T-cell (primary cell): ENCODE results near the gene BSCL2. TPM values are rescaled to one million over a fixed set of nuclear protein-coding genes. Genes with fewer than 3 reads are reported as not detected.
A peak's percentile ranks its signal among the peaks of the same experiment; 100 is the strongest.

Source experiments
- ATAC-seq, 4 experiments: fragments of 200-7000 bp in 3 of 4; fragments of 150-1000 bp in 1 of 4; cut with Tn5 transposase; replicated peaks in 1 of 4; 1 replicate in 3 of 4; 2 replicates in 1 of 4; pipeline ENCODE4 v1.10.0; 2021; ENCODE audit warnings: moderate library complexity in 3 of 4, mild to moderate bottlenecking in 2 of 4, moderate number of reproducible peaks in 1 of 4
- CTCF ChIA-PET, 2 donors: fragments of 300-600 bp; sonication (Branson Sonifier 250); formaldehyde crosslinking; loops; one replicate each; lab custom pipeline; 2022; ENCODE audit warnings: antibody characterized with exemption in 2 of 2; lab: Charles Lee
- POLR2A ChIA-PET, 2 donors: fragments of 300-600 bp; sonication (Branson Sonifier 250); formaldehyde crosslinking; loops; one replicate each; lab custom pipeline; 2022; ENCODE audit warnings: antibody characterized with exemption in 2 of 2; lab: Charles Lee
- DNase-seq, 35 experiments: peaks; one replicate each; pipeline versions ENCODE4 v3.0.0 to v3.0.0-alpha.2; 2013 to 2023
- H3K27ac ChIP-seq: one replicate; pipeline ENCODE4 v1.5.1; 2013; ENCODE audit warnings: low read length
- H3K27me3 ChIP-seq, 2 experiments: replicated peaks in 1 of 2; 1 replicate in 1 of 2; 2 replicates in 1 of 2; pipeline versions ENCODE4 v1.6.1 to v1.7.0; 2013; ENCODE audit warnings: low read length in 1 of 2, mixed read lengths in 1 of 2; ENCODE audit not compliant: control insufficient read depth in 2 of 2, insufficient read depth in 2 of 2; ENCODE audit errors: extremely low read depth in 1 of 2
- H3K36me3 ChIP-seq, 2 donors: 1 replicate in 1 of 2; 2 replicates in 1 of 2; pipeline versions ENCODE4 v1.6.1 to v1.7.0; 2013; ENCODE audit warnings: low read length in 1 of 2; ENCODE audit not compliant: control insufficient read depth in 2 of 2, insufficient read depth in 1 of 2; ENCODE audit errors: extremely low read depth in 1 of 2
- H3K4me1 ChIP-seq, 2 experiments: 1 replicate in 1 of 2; 2 replicates in 1 of 2; pipeline versions ENCODE4 v1.6.1 to v1.7.0; 2013; ENCODE audit warnings: low read length in 2 of 2, mixed read lengths in 1 of 2; ENCODE audit not compliant: insufficient read depth in 2 of 2, control insufficient read depth in 1 of 2; ENCODE audit errors: extremely low read depth in 1 of 2
- H3K4me3 ChIP-seq, 2 donors: 1 replicate in 1 of 2; 2 replicates in 1 of 2; pipeline versions ENCODE4 v1.5.1 to v1.7.0; 2013; ENCODE audit warnings: mild to moderate bottlenecking in 2 of 2, low read length in 1 of 2, moderate library complexity in 1 of 2; ENCODE audit not compliant: control insufficient read depth in 1 of 2; ENCODE audit errors: extremely low read depth in 1 of 2
- H3K9me3 ChIP-seq: 2 replicates; pipeline ENCODE4 v1.7.0; 2013
- H3K27ac Mint-ChIP-seq, 2 donors: one replicate each; pipeline ENCODE4 v1.8.0; 2020 to 2021; ENCODE audit warnings: mild to moderate bottlenecking in 2 of 2, mixed read lengths in 2 of 2
- H3K27me3 Mint-ChIP-seq, 2 donors: one replicate each; pipeline ENCODE4 v1.8.0; 2021 to 2022; ENCODE audit warnings: mixed read lengths in 2 of 2
- H3K36me3 Mint-ChIP-seq: one replicate; pipeline ENCODE4 v1.8.0; 2021; ENCODE audit warnings: mixed read lengths
- H3K4me1 Mint-ChIP-seq, 3 donors: one replicate each; pipeline ENCODE4 v1.8.0; 2020 to 2022; ENCODE audit warnings: mixed read lengths in 3 of 3, mild to moderate bottlenecking in 1 of 3
- H3K4me3 Mint-ChIP-seq, 3 donors: one replicate each; pipeline ENCODE4 v1.8.0; 2020 to 2022; ENCODE audit warnings: mild to moderate bottlenecking in 3 of 3, mixed read lengths in 3 of 3, moderate library complexity in 3 of 3
- H3K9me3 Mint-ChIP-seq, 3 donors: one replicate each; pipeline ENCODE4 v1.8.0; 2020 to 2022; ENCODE audit warnings: mixed read lengths in 3 of 3
- WGBS: methylation state at CpG from one replicate; pipeline ENCODE4 v1.1.5; 2013; ENCODE audit warnings: missing lambda C conversion rate; ENCODE audit not compliant: insufficient coverage; 5-methylcytosine and 5-hydroxymethylcytosine counted together
- total RNA-seq, 35 experiments: library from RNA in 6 of 35; stranded (reverse) in 6 of 35; fragments of 120-200 nt in 1 of 35; gene quantifications; one replicate each; pipeline versions ENCODE4 v1.2.1 to v1.2.4 and lab custom pipeline; 2013 to 2026

Gene BSCL2
- total RNA-seq, 5 donors from 2014 or later (not counting 1 experiment from before 2014, with no cell fraction given): 21.9 to 43.7 (median 37.3) TPM

DNA sequence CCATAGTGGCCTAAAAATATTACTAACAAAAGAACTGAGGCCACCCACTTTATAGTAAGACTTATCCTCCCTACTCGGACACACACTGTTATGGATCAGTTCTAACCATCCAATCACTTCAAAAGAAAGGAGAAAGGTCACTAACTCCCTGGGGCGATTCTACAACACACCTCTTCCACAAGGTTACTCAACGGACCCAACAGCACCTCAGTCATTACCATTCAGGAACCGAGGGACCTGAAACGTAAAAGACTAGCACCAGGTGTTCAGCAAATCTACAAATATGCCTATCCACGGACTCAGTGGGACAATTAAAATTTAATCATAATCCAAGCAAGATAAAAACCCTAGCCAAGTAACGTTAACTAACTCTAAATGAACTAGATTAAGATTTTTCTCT lies 18.4 kb upstream of the BSCL2 start:
- Mint-ChIP-seq H3K9me3 (no peaks in the 10 kb centered on the region), H3K36me3 (peaks cover 51% of the 10 kb centered on the region)
- no peak for ATAC-seq

DNA sequence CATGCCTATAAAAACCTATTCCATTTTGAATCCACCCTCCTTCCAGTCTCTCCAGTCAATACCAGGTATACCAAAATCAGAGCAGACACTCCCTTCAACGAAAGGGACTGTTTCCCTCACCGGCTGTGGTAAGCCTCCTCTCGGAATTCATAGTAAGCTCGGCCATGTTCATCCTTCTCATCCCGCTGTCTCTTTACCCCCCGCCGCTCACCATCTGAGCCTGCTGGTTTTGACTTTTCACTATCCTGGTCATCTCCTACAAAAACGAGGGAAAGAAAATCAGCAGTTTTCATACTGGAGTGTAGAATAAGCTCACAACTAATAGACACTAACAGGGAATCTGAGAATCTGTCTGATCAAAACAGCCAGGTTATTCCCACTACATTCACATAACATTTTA lies 16.9 kb upstream of the BSCL2 start:
- Histone ChIP-seq H3K27ac (no peak overlapping the region), H3K36me3 (peaks cover 4 to 57% of the 10 kb centered on the region in 2 donors), H3K9me3 (no peaks in the 10 kb centered on the region), H3K27me3 (no peaks in the 10 kb centered on the region), H3K4me3 (peak overlapping the region in 1 of 2 donors; percentile 86), H3K4me1 (peaks cover 16 to 21% of the 10 kb centered on the region in 2 experiments)
- Mint-ChIP-seq H3K4me3 (peak overlapping the region; percentile 95 to 98 (median 98)), H3K9me3 (no peaks in the 10 kb centered on the region), H3K27ac (peak overlapping the region; percentile 25 to 76), H3K27me3 (no peaks in the 10 kb centered on the region), H3K4me1 (peaks cover 43 to 64% (median 63%) of the 10 kb centered on the region in 3 donors), H3K36me3 (peaks cover 58% of the 10 kb centered on the region)
- DNase-seq (no peak), ATAC-seq (no peak)
- CTCF ChIA-PET: interaction anchor here (0.6 to 1.4 kb wide), 2 partner anchors 12 to 22 kb away, joined by 3 to 4 read pairs; no protein-coding TSS in a partner anchor
- WGBS: 62% methylated on average over 5 of the region's 8 CpGs
- POLR2A ChIA-PET: interaction anchor here (0.7 kb wide), 4 partner anchors 29 to 69 kb away, joined by 3 to 5 read pairs (median 4); partner anchors contain the start of genes C11orf98 (in 1 of the 2) and CSKMT (in 1 of the 2)

More for the DNA sequence above, 18.4 kb upstream of the BSCL2 start:
- Histone ChIP-seq H3K27ac (peak overlapping the region; percentile 59), H3K4me1 (peaks cover 20 to 35% of the 10 kb centered on the region in 2 experiments), H3K36me3 (peaks cover 4 to 46% of the 10 kb centered on the region in 2 donors), H3K27me3 (no peaks in the 10 kb centered on the region), H3K4me3 (peak overlapping the region; percentile 86 to 87), H3K9me3 (no peaks in the 10 kb centered on the region)
- ChIA-PET CTCF (interaction anchor here in 1 of 2 donors (0.8 to 1.2 kb wide), 2 partner anchors 17 to 28 kb away, joined by 3 to 4 read pairs; partner anchors contain the start of gene ZBTB3), POLR2A (no interaction called here)
- Mint-ChIP-seq H3K4me3 (peak overlapping the region; percentile 95 to 98 (median 98)), H3K4me1 (peaks cover 50 to 68% (median 64%) of the 10 kb centered on the region in 3 donors), H3K27me3 (no peaks in the 10 kb centered on the region), H3K27ac (peak overlapping the region; percentile 81)
- 5% methylated on average over 6 of the region's 7 CpGs for WGBS
- no peak for DNase-seq

DNA sequence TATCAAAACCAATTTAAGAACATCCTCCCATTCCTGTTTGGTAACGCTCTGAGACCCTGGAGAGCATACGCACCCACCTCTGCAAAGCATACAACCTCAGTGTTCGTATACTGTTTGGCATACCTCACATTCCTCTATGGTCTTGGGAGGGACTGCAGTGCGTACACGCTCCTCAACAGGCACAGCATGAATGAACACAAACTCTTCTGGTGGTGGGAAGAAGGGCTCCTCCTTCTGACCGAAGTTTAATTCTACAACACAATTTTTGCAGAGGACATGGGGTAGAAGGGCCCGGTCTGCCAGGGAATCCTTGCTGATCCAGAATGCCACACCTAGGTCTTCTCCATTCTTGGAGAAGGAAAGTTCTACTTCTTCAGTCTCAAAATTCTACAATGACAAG lies 14.8 kb upstream of the BSCL2 start:
- ATAC-seq: no peak
- Histone ChIP-seq H3K4me3 (no peak overlapping the region), H3K36me3 (peaks cover 7 to 79% of the 10 kb centered on the region in 2 donors), H3K27ac (no peak overlapping the region), H3K4me1 (peaks cover 10 to 19% of the 10 kb centered on the region in 2 experiments), H3K9me3 (no peaks in the 10 kb centered on the region), H3K27me3 (no peaks in the 10 kb centered on the region)
- no peak for DNase-seq
- H3K4me3 Mint-ChIP-seq: no peak overlapping the region
- no CpG with 5 or more reads among the region's 7 CpGs for WGBS
- ChIA-PET CTCF (no interaction called here), POLR2A (no interaction called here)
- H3K4me1 Mint-ChIP-seq: peaks cover 46 to 67% (median 67%) of the 10 kb centered on the region in 3 donors
- H3K9me3 Mint-ChIP-seq: no peaks in the 10 kb centered on the region
- no peaks in the 10 kb centered on the region for H3K27me3 Mint-ChIP-seq
- peak overlapping the region in 1 of 2 donors; percentile 11 for H3K27ac Mint-ChIP-seq
- peaks cover 64% of the 10 kb centered on the region for H3K36me3 Mint-ChIP-seq

DNA sequence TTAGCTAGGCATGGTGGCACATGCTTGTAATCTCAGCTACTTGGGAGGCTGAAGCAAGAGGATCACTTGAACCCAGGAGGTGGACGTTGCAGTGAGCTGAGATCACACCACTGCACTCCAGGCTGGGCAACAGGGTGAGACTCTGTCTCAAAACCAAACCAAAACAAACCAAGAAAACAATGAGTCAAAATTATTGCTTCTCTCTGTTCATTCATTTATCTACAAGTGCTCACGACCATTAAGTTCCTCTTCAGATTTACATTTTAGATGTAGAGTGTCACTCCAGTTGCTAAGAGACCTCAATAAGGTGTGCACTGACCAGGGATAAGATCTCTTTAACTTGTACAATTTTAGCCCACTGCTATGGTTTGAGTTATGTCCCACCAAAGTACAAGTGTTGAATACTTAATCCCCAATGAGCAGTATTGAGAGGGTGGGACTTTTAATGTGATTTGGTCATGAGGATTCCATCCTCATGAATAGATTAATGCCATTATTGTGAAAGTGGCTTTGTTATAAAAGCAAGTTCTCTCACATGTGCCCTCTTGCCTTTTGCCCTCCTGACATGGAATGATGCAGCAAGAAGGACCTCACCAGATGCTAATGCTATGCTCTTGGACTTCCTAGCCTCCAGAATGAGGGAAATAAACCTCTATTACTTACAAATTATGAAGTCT lies 12.2 kb upstream of the BSCL2 start:
- no peak for ATAC-seq
- Histone ChIP-seq H3K27me3 (no peaks in the 10 kb centered on the region), H3K36me3 (peaks cover 15 to 98% of the 10 kb centered on the region in 2 donors), H3K9me3 (no peaks in the 10 kb centered on the region), H3K27ac (no peak overlapping the region), H3K4me1 (peaks cover 2 to 4% of the 10 kb centered on the region in 2 experiments), H3K4me3 (no peak overlapping the region)
- no peak for DNase-seq
- POLR2A ChIA-PET: no interaction called here
- Mint-ChIP-seq H3K4me3 (no peak overlapping the region), H3K9me3 (no peaks in the 10 kb centered on the region), H3K4me1 (peaks cover 34 to 66% (median 61%) of the 10 kb centered on the region in 3 donors), H3K27me3 (no peaks in the 10 kb centered on the region), H3K27ac (peak overlapping the region; percentile 16 to 36), H3K36me3 (peaks cover 74% of the 10 kb centered on the region)
- no CpG with 5 or more reads among the region's 2 CpGs for WGBS
- CTCF ChIA-PET: interaction anchor here (0.6 to 0.8 kb wide), 2 partner anchors 8 to 40 kb away, joined by 4 to 9 read pairs; partner anchors contain the start of gene HNRNPUL2 (in 1 of the 2)

DNA sequence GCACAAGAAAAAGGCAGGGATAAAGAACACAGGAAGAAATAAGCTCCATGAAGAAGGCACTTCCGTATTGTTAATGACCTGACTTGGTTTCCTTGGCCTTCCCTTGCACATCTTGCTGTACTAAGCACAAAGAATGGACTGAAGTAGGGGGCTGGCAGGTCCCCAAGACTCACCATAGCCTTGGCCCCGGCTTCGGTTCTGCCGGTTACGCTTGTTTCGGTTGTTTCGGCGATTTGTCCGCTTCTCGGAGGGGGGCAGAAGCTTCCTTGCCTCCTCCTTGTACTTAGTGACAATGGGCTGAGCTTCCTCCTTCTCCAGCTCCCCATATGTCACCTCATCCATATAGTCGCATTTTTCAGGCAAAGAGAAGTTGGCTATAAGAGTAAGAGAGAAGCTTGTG lies 9.6 kb upstream of the BSCL2 start:
- ATAC-seq: no peak
- no peaks in the 10 kb centered on the region for H3K27me3 Mint-ChIP-seq
- Histone ChIP-seq H3K4me1 (peaks cover 0 to 2% of the 10 kb centered on the region in 2 experiments), H3K27me3 (no peaks in the 10 kb centered on the region), H3K27ac (no peak overlapping the region), H3K36me3 (peaks cover 12 to 96% of the 10 kb centered on the region in 2 donors), H3K9me3 (no peaks in the 10 kb centered on the region), H3K4me3 (no peak overlapping the region)
- H3K27ac Mint-ChIP-seq: no peak overlapping the region
- H3K36me3 Mint-ChIP-seq: peaks cover 63% of the 10 kb centered on the region
- WGBS: 98% methylated on average over 10 of the region's 11 CpGs
- no peak overlapping the region for H3K4me3 Mint-ChIP-seq
- CTCF ChIA-PET: no interaction called here
- POLR2A ChIA-PET: interaction anchor here in 1 of 2 donors (1.0 kb wide), 1 partner anchor 23 kb away, joined by 5 read pairs; no protein-coding TSS in a partner anchor
- no peaks in the 10 kb centered on the region for H3K9me3 Mint-ChIP-seq
- peaks cover 36 to 64% (median 58%) of the 10 kb centered on the region in 3 donors for H3K4me1 Mint-ChIP-seq
- DNase-seq: no peak

DNA sequence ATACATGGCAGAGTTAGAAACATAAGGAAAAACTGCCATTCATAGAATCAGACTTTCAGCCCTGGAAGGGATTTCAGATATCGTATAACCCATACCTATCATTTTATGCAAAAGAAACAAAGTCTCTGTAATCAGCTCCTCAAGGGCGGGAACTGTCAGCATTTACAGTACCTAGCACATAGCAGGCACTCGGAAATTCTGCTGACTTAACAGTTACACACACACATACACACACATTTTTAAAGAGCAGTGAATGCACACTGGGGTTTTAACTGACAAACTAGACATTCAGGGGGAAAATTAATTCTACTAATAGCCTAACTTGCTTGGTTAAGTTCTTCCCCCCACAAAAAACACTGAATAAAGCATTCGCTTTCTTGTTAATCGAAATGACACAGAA lies 9.0 kb upstream of the BSCL2 start:
- WGBS: 40% methylated on average over 1 of the region's 5 CpGs
- Mint-ChIP-seq H3K4me3 (no peak overlapping the region), H3K4me1 (peaks cover 36 to 58% (median 53%) of the 10 kb centered on the region in 3 donors), H3K27ac (peak overlapping the region; percentile 58 to 59), H3K27me3 (no peaks in the 10 kb centered on the region), H3K36me3 (peaks cover 57% of the 10 kb centered on the region), H3K9me3 (no peaks in the 10 kb centered on the region)
- ATAC-seq (no peak), DNase-seq (no peak)
- no peak overlapping the region for H3K4me3 ChIP-seq
- ChIA-PET POLR2A (interaction anchor here in 1 of 2 donors (1.0 kb wide), 1 partner anchor 23 kb away, joined by 5 read pairs; no protein-coding TSS in a partner anchor), CTCF (interaction anchor here in 1 of 2 donors (0.7 kb wide), 1 partner anchor 1589 kb away, joined by 4 read pairs; the partner anchor contains the start of gene ESRRA)
- peaks cover 0 to 2% of the 10 kb centered on the region in 2 experiments for H3K4me1 ChIP-seq
- no peaks in the 10 kb centered on the region for H3K27me3 ChIP-seq
- H3K36me3 ChIP-seq: peaks cover 12 to 95% of the 10 kb centered on the region in 2 donors
- no peak overlapping the region for H3K27ac ChIP-seq
- H3K9me3 ChIP-seq: no peaks in the 10 kb centered on the region
